Adrenal gland (tissue), 5 donors: ENCODE data around the gene NRSN1.

Source experiments
- CTCF ChIP-seq, 6 experiments: fragments of 450-650 bp in 4 of 6; fragments of 200-600 bp in 2 of 6; sonication (generic) in 1 of 6; IDR thresholded peaks; 1 replicate in 5 of 6; 2 replicates in 1 of 6; pipeline versions ENCODE4 v1.5.1 to v1.8.0; 2016 to 2021; ENCODE audit warnings: antibody characterized with exemption in 6 of 6, mild to moderate bottlenecking in 2 of 6, moderate library complexity in 1 of 6
- POLR2A ChIP-seq, 2 donors: fragments of 450-650 bp; IDR thresholded peaks; one replicate each; pipeline ENCODE4 v1.6.1; 2017; ENCODE audit warnings: antibody characterized with exemption in 2 of 2, mild to moderate bottlenecking in 2 of 2, moderate library complexity in 1 of 2
- donor health status: DM: no; HTN: no; CAD: no.

GRCh38 chr6:24107294-24107693 is 18.7 kb upstream of the NRSN1 start:
- no peak for TF ChIP-seq CTCF (IDR thresholded peaks at IDR 0.05)
- TF ChIP-seq POLR2A (IDR thresholded peaks at IDR 0.05) = no peak
